Esophagus muscularis mucosa (tissue), 4 donors: ENCODE measurements around the gene GIPC2. TPM values are rescaled to one million over a fixed set of nuclear protein-coding genes. Genes with fewer than 3 reads are reported as not detected.

Experiments used
- DNase-seq: peaks from one replicate; pipeline ENCODE4 v3.0.0-alpha.2; 2017; ENCODE audit errors: extremely low spot score
- H3K27ac ChIP-seq, 4 donors: fragments of 200-600 bp; sonication (generic); replicated peaks in 1 of 4; 1 replicate in 3 of 4; 2 replicates in 1 of 4; pipeline ENCODE4 v1.5.1; 2016 to 2019; ENCODE audit warnings: mild to moderate bottlenecking in 1 of 4
- H3K27me3 ChIP-seq, 4 donors: fragments of 200-600 bp; sonication (generic); one replicate each; pipeline versions ENCODE4 v1.5.1 to v1.6.0; 2016 to 2019
- H3K36me3 ChIP-seq, 4 donors: fragments of 200-600 bp; sonication (generic); one replicate each; pipeline ENCODE4 v1.5.1; 2016 to 2019
- H3K4me1 ChIP-seq, 4 donors: fragments of 200-600 bp; sonication (generic); one replicate each; pipeline ENCODE4 v1.5.1; 2016 to 2019
- H3K4me3 ChIP-seq, 4 donors: fragments of 200-600 bp; sonication (generic); 1 replicate in 2 of 4; 2 replicates in 2 of 4; pipeline ENCODE4 v1.5.1; 2016 to 2019; ENCODE audit warnings: mild to moderate bottlenecking in 4 of 4, moderate library complexity in 1 of 4
- H3K9me3 ChIP-seq, 4 donors: fragments of 200-600 bp; sonication (generic); 1 replicate in 3 of 4; 2 replicates in 1 of 4; pipeline ENCODE4 v1.5.1; 2016 to 2019
- CTCF ChIP-seq, 3 experiments: fragments of 200-600 bp in 2 of 3; fragments of 450-650 bp in 1 of 3; sonication (generic) in 2 of 3; IDR thresholded peaks; one replicate each; pipeline ENCODE4 v1.5.1; 2017 to 2019; ENCODE audit warnings: antibody characterized with exemption in 3 of 3, mild to moderate bottlenecking in 2 of 3, moderate library complexity in 1 of 3
- EP300 ChIP-seq: sonication (generic); formaldehyde crosslinking; IDR thresholded peaks from one replicate; pipeline ENCODE4 v1.6.1; 2017; ENCODE audit warnings: antibody characterized with exemption
- POLR2A ChIP-seq: fragments of 450-650 bp; IDR thresholded peaks from one replicate; pipeline ENCODE4 v1.6.1; 2017; ENCODE audit warnings: antibody characterized with exemption, moderate library complexity, mild to moderate bottlenecking, low read depth
- POLR2AphosphoS5 ChIP-seq, 2 donors: sonication (generic); formaldehyde crosslinking; IDR thresholded peaks; one replicate each; pipeline ENCODE4 v1.6.1; 2017; ENCODE audit warnings: antibody characterized with exemption in 2 of 2
- WGBS: methylation state at CpG from one replicate; pipeline ENCODE4 v1.1.5; 2018; 5-methylcytosine and 5-hydroxymethylcytosine counted together
- intact Hi-C: fragments of 100-400 bp; cut with DNase I; formaldehyde crosslinking; loops from one replicate; pipeline ENCODE4 v1.15.1; 2023
- total RNA-seq, 4 donors: library from RNA; depleted of rRNA; stranded (reverse); fragments of >200 nt; gene quantifications; one replicate each; pipeline versions ENCODE4 v1.1.0 to v1.2.1, GENCODE V29; 2016

Gene GIPC2
- total RNA-seq, 4 donors from 2014 or later: 4.5 to 8.7 (median 6.8) TPM

GRCh38 chr1:78029793-78030192, 16.0 kb upstream of the GIPC2 start:
- Histone ChIP-seq H3K27ac (no peak overlapping the region), H3K4me3 (no peak overlapping the region), H3K36me3 (no peaks in the 10 kb centered on the region), H3K9me3 (no peaks in the 10 kb centered on the region), H3K27me3 (no peaks in the 10 kb centered on the region), H3K4me1 (peaks cover 4 to 14% (median 8%) of the 10 kb centered on the region in 4 donors)
- intact Hi-C loops: no loop called here
- DNase-seq: no peak
- TF ChIP-seq CTCF (IDR thresholded peaks at IDR 0.05) (no peak), POLR2AphosphoS5 (IDR thresholded peaks at IDR 0.05) (no peak), POLR2A (no peak), EP300 (no peak)
- WGBS: 88% methylated on average over 4 of the region's 4 CpGs

GRCh38 chr1:78032996-78033796, 12.6 kb upstream of the GIPC2 start:
- TF ChIP-seq EP300: no peak
- TF ChIP-seq POLR2A: no peak
- no peak for TF ChIP-seq POLR2AphosphoS5 (IDR thresholded peaks at IDR 0.05)
- no peak for TF ChIP-seq CTCF (IDR thresholded peaks at IDR 0.05)
- H3K4me1 ChIP-seq: peaks cover 4 to 20% (median 16%) of the 10 kb centered on the region in 4 donors
- 75% methylated on average over 4 of the region's 4 CpGs for WGBS
- peak overlapping the region in 3 of 4 donors; percentile 2 to 43 (median 15) for H3K27ac ChIP-seq
- H3K36me3 ChIP-seq: no peaks in the 10 kb centered on the region
- H3K4me3 ChIP-seq: no peak overlapping the region
- no peaks in the 10 kb centered on the region for H3K9me3 ChIP-seq
- intact Hi-C loops: no loop called here
- DNase-seq: no peak
- no peaks in the 10 kb centered on the region for H3K27me3 ChIP-seq

- Histone ChIP-seq H3K36me3 (no peaks in the 10 kb centered on the region), H3K4me3 (no peak overlapping the region), H3K4me1 (peaks cover 4 to 24% (median 20%) of the 10 kb centered on the region in 4 donors), H3K27ac (peak overlapping the region in 2 of 4 donors; percentile 15 to 43), H3K9me3 (no peaks in the 10 kb centered on the region), H3K27me3 (no peaks in the 10 kb centered on the region)
- TF ChIP-seq POLR2A: no peak
- TF ChIP-seq EP300: no peak
- no peak for TF ChIP-seq POLR2AphosphoS5 (IDR thresholded peaks at IDR 0.05)
- TF ChIP-seq CTCF (IDR thresholded peaks at IDR 0.05): no peak
- intact Hi-C loops: no loop called here
- WGBS: 75% methylated on average over 3 of the region's 3 CpGs
- DNase-seq: no peak
Observed at GRCh38 chr1:78033797-78034172, 12.0 kb upstream of the GIPC2 start.

GRCh38 chr1:78035121-78035520, 10.6 kb upstream of the GIPC2 start:
- 94% methylated on average over 2 of the region's 2 CpGs for WGBS
- Histone ChIP-seq H3K9me3 (no peaks in the 10 kb centered on the region), H3K4me3 (no peak overlapping the region), H3K27me3 (no peaks in the 10 kb centered on the region), H3K27ac (no peak overlapping the region), H3K36me3 (no peaks in the 10 kb centered on the region), H3K4me1 (peaks cover 4 to 24% (median 20%) of the 10 kb centered on the region in 4 donors)
- DNase-seq: no peak
- TF ChIP-seq POLR2A (no peak), CTCF (IDR thresholded peaks at IDR 0.05) (no peak), EP300 (no peak), POLR2AphosphoS5 (IDR thresholded peaks at IDR 0.05) (no peak)
- intact Hi-C loops: no loop called here
